Measurements from ENCODE around the gene SELENON. TPM values are rescaled to one million over a fixed set of nuclear protein-coding genes. Genes with fewer than 3 reads are reported as not detected.

Gene SELENON
- total RNA-seq, 4 donors from 2014 or later: 26.0 to 57.3 (median 53.6) TPM

- TF ChIP-seq CTCF (IDR thresholded peaks at IDR 0.05): no peak
- ATAC-seq (ENCODE audit: low FRiP score) (no peak), DNase-seq (ENCODE audit: low spot score) (no peak)
These were observed 66.3 kb downstream of the SELENON start for GRCh38 chr1:25866288-25866687.

- ATAC-seq (ENCODE audit: low FRiP score) (no peak), DNase-seq (ENCODE audit: low spot score) (no peak)
- no peak for TF ChIP-seq CTCF (IDR thresholded peaks at IDR 0.05)
These were observed 67.4 kb downstream of the SELENON start for GRCh38 chr1:25867210-25867991.

Other genes starting within 250 kb of the SELENON start
- 10 to 100 TPM; 21.0 to 47.4 (median 24.4) TPM for gene MAN1C1, start 183.4 kb upstream of the SELENON start, total RNA-seq
- 10 to 100 TPM; 40.8 to 84.2 (median 61.3) TPM for gene MTFR1L, start 19.8 kb downstream of the SELENON start, total RNA-seq
- not detected for gene AUNIP, start 59.3 kb downstream of the SELENON start, total RNA-seq
- gene PAQR7, start 75.5 kb downstream of the SELENON start, total RNA-seq: 1 to 10 TPM; 4.3 to 7.2 (median 6.5) TPM
- 10 to 100 TPM; 19.5 to 41.0 (median 29.7) TPM for gene STMN1, start 106.2 kb downstream of the SELENON start, total RNA-seq
- 1 to 10 TPM; 5.3 to 9.8 (median 8.2) TPM for gene PAFAH2, start 197.9 kb downstream of the SELENON start, total RNA-seq
- under 1 TPM in 1 of 4 donors, not detected in 3; 0.65 TPM for gene EXTL1, start 221.6 kb downstream of the SELENON start, total RNA-seq
- gene SLC30A2, start 245.9 kb downstream of the SELENON start, total RNA-seq: 1 to 10 TPM in 1 of 4 donors, under 1 TPM in 1, not detected in 2; 0.36 to 1.7 TPM

All from omental fat pad (tissue), 4 donors.